ENCODE measurements around the gene CTNNA1.
"Not testable (repeated sequence)": the region's sequence is repeated elsewhere in the genome, so short reads cannot be mapped to it uniquely, and the experiment has no call there.

CTNNA1 gene

GRCh38 chr5:138900281-138900965, 147.2 kb downstream of the CTNNA1 start:
- DNase-seq (ENCODE audit: low spot score) = no peak

GRCh38 chr5:138901716-138902115, 148.5 kb downstream of the CTNNA1 start:
- no peak for DNase-seq (ENCODE audit: low spot score)

GRCh38 chr5:138903130-138903775, 150.0 kb downstream of the CTNNA1 start:
- DNase-seq (ENCODE audit: low spot score) = no peak

- no peak for DNase-seq (ENCODE audit: low spot score)
Measured at GRCh38 chr5:138905541-138905940, 152.3 kb downstream of the CTNNA1 start.

- DNase-seq (ENCODE audit: low spot score) = no peak
Measured at GRCh38 chr5:138909734-138910133, 156.5 kb downstream of the CTNNA1 start.

- DNase-seq (ENCODE audit: low spot score) = no peak
Measured at GRCh38 chr5:138910546-138911185, 157.4 kb downstream of the CTNNA1 start.

- DNase-seq (ENCODE audit: low spot score) = no peak
Measured at GRCh38 chr5:138911441-138911840, 158.2 kb downstream of the CTNNA1 start.

- DNase-seq (ENCODE audit: low spot score) = no peak
Measured at GRCh38 chr5:138912093-138912492, 158.9 kb downstream of the CTNNA1 start.

- no peak for DNase-seq (ENCODE audit: low spot score)
Measured at GRCh38 chr5:138913773-138914172, 160.5 kb downstream of the CTNNA1 start.

GRCh38 chr5:138914338-138914737, 161.1 kb downstream of the CTNNA1 start:
- DNase-seq (ENCODE audit: low spot score) = no peak

GRCh38 chr5:138918686-138919085, 165.5 kb downstream of the CTNNA1 start:
- no peak for DNase-seq (ENCODE audit: low spot score)

- DNase-seq (ENCODE audit: low spot score) = no peak
Measured at GRCh38 chr5:138920181-138920580, 167.0 kb downstream of the CTNNA1 start.

- not testable (repeated sequence) for DNase-seq (ENCODE audit: low spot score)
Measured at GRCh38 chr5:138921362-138921761, 168.1 kb downstream of the CTNNA1 start.

- DNase-seq (ENCODE audit: low spot score) = no peak
Measured at GRCh38 chr5:138922494-138922893, 169.3 kb downstream of the CTNNA1 start.

GRCh38 chr5:138925090-138925635, 171.9 kb downstream of the CTNNA1 start:
- DNase-seq (ENCODE audit: low spot score) = no peak

- no peak for DNase-seq (ENCODE audit: low spot score)
Measured at GRCh38 chr5:138926257-138926656, 173.0 kb downstream of the CTNNA1 start.

GRCh38 chr5:138926688-138927448, 173.6 kb downstream of the CTNNA1 start:
- DNase-seq (ENCODE audit: low spot score) = no peak

GRCh38 chr5:138927544-138927943, 174.3 kb downstream of the CTNNA1 start:
- DNase-seq (ENCODE audit: low spot score) = no peak

GRCh38 chr5:138927979-138928378, 174.8 kb downstream of the CTNNA1 start:
- DNase-seq (ENCODE audit: low spot score) = no peak

- no peak for DNase-seq (ENCODE audit: low spot score)
Measured at GRCh38 chr5:138929571-138929955, 176.3 kb downstream of the CTNNA1 start.

GRCh38 chr5:138930371-138931097, 177.3 kb downstream of the CTNNA1 start:
- no peak for DNase-seq (ENCODE audit: low spot score)
